Activated CD8-positive, alpha-beta memory T cell treated with anti-CD3 and anti-CD28 coated beads for 1 hour (primary cell): Measurements from ENCODE around the gene OSTC.
"Not testable (repeated sequence)": the region's sequence is repeated elsewhere in the genome, so short reads cannot be mapped to it uniquely, and the experiment has no call there.

ENCODE experiments used
- DNase-seq, 2 donors: peaks; one replicate each; pipeline ENCODE4 v3.0.0-alpha.2; 2020; ENCODE audit warnings: low read depth in 1 of 2; ENCODE audit errors: extremely low read depth in 1 of 2

The OSTC gene

GRCh38 chr4:108710578-108710977, 60.2 kb downstream of the OSTC start:
- DNase-seq = not testable (repeated sequence)

GRCh38 chr4:108714880-108715279, 64.5 kb downstream of the OSTC start:
- DNase-seq = no peak

GRCh38 chr4:108716340-108716739, 65.9 kb downstream of the OSTC start:
- DNase-seq = no peak

GRCh38 chr4:108717386-108717785, 67.0 kb downstream of the OSTC start:
- DNase-seq = no peak
